K562 (cell line): ENCODE results near the gene TAGLN3. TPM values are rescaled to one million over a fixed set of nuclear protein-coding genes. Genes with fewer than 3 reads are reported as not detected.
"Not testable (repeated sequence)": the region's sequence is repeated elsewhere in the genome, so short reads cannot be mapped to it uniquely, and the experiment has no call there.

Source experiments
- ATAC-seq: fragments of 200-7000 bp; cut with Tn5 transposase; 3 replicates; pipeline ENCODE4 v1.9.1; 2020; ENCODE audit warnings: moderate library complexity
- BruUV-seq: library from RNA; stranded (reverse); fragments of 400-500 nt; replicated peaks from 2 replicates; lab custom pipeline; 2021; lab: Mats Ljungman, UMichigan
- CTCF ChIA-PET: fragments of 300-600 bp; formaldehyde crosslinking; extraction: SDS; loops from one replicate; lab custom pipeline; 2021; ENCODE audit warnings: low intra/inter-chr PET ratio; lab: Yijun Ruan, JAX
- POLR2A ChIA-PET: fragments of 300-600, 350-650 bp; sonication (Branson Sonifier 250); formaldehyde crosslinking; extraction: SDS; loops from one replicate; lab custom pipeline; 2021; ENCODE audit warnings: antibody characterized with exemption, inconsistent platforms; lab: Yijun Ruan, JAX
- DNase-seq, 4 experiments: peaks; one replicate each; pipeline versions ENCODE4 v3.0.0 to v3.0.0-alpha.2; 2011 to 2018; ENCODE audit warnings: low spot score in 3 of 4, mixed read lengths in 3 of 4; ENCODE audit errors: extremely low read depth in 1 of 4
- FAIRE-seq: peaks from 2 replicates; lab custom pipeline; 2011; peaks lifted over from hg19 to GRCh38; lab: Jason Lieb, UNC
- H2AFZ ChIP-seq: 2 replicates; pipeline ENCODE4 v1.6.0; 2011; ENCODE audit warnings: low read depth, low read length, control low read depth, inconsistent platforms
- H3K27ac ChIP-seq: fragments of 200-600 bp; 3 replicates; pipeline ENCODE4 v1.8.0; 2011; ENCODE audit warnings: low read depth, mild to moderate bottlenecking, control low read depth, inconsistent platforms, low read length, moderate library complexity, mixed read lengths; ENCODE audit errors: extremely low read depth
- H3K27me3 ChIP-seq, 2 experiments: fragments of 300-600 bp in 1 of 2; 2 replicates in 1 of 2; 3 replicates in 1 of 2; pipeline versions ENCODE4 v1.6.0 to v1.8.0; 2011; ENCODE audit warnings: inconsistent platforms in 2 of 2, low read length in 2 of 2, mild to moderate bottlenecking in 1 of 2, mixed read lengths in 1 of 2, moderate library complexity in 1 of 2; ENCODE audit not compliant: control insufficient read depth in 2 of 2, insufficient read depth in 2 of 2
- H3K36me3 ChIP-seq: fragments of 300-600 bp; 3 replicates; pipeline ENCODE4 v1.8.0; 2011; ENCODE audit warnings: mild to moderate bottlenecking, low read length, inconsistent platforms; ENCODE audit not compliant: control insufficient read depth, insufficient read depth
- H3K4me1 ChIP-seq, 2 experiments: fragments of 200-600 bp in 1 of 2; replicated peaks in 1 of 2; 2 replicates in 1 of 2; 3 replicates in 1 of 2; pipeline versions ENCODE4 v1.5.1 to v1.8.0; 2011; ENCODE audit warnings: inconsistent platforms in 2 of 2, low read length in 2 of 2, mild to moderate bottlenecking in 1 of 2, mixed read lengths in 1 of 2, moderate library complexity in 1 of 2; ENCODE audit not compliant: control insufficient read depth in 2 of 2, insufficient read depth in 2 of 2
- H3K4me2 ChIP-seq: 2 replicates; pipeline ENCODE4 v1.6.1; 2011; ENCODE audit warnings: low read length, control low read depth, inconsistent platforms, mixed read lengths; ENCODE audit not compliant: insufficient read depth
- H3K4me3 ChIP-seq: fragments of 200-600 bp; sonication (generic), shearing (Covaris generic); 2 replicates; pipeline ENCODE4 v1.5.1; 2016; ENCODE audit warnings: control low read depth, inconsistent platforms
- H3K79me2 ChIP-seq: fragments of 200-600 bp; 3 replicates; pipeline ENCODE4 v1.8.0; 2011; ENCODE audit warnings: low read length, inconsistent platforms; ENCODE audit not compliant: control insufficient read depth, insufficient read depth
- H3K9ac ChIP-seq, 2 experiments: 2 replicates each; pipeline versions ENCODE4 v1.6.0 to v1.6.1; 2011; ENCODE audit warnings: low read depth in 2 of 2, low read length in 2 of 2, control low read depth in 1 of 2, inconsistent platforms in 1 of 2, mild to moderate bottlenecking in 1 of 2, mixed read lengths in 1 of 2; ENCODE audit not compliant: insufficient read depth in 1 of 2
- H3K9me1 ChIP-seq: one replicate; pipeline ENCODE4 v1.6.0; 2011; ENCODE audit warnings: inconsistent platforms, mild to moderate bottlenecking, low read length, moderate library complexity; ENCODE audit not compliant: control insufficient read depth, insufficient read depth
- H3K9me3 ChIP-seq: replicated peaks from 2 replicates; pipeline ENCODE4 v1.5.1; 2011; ENCODE audit warnings: low read depth, low read length, inconsistent platforms; ENCODE audit not compliant: control insufficient read depth, insufficient read depth
- H4K20me1 ChIP-seq: replicated peaks from 2 replicates; pipeline ENCODE4 v1.6.1; 2011; ENCODE audit warnings: low read length, inconsistent platforms, mixed read lengths; ENCODE audit not compliant: control insufficient read depth, insufficient read depth
- ETV6 ChIP-seq, 3 experiments: fragments of 150-350 bp in 1 of 3; sonication (generic) in 1 of 3; formaldehyde crosslinking in 1 of 3; IDR thresholded peaks; 2 replicates each; pipeline versions ENCODE4 v1.6.1 to v1.8.0; 2014 to 2022; ENCODE audit warnings: borderline replicate concordance in 2 of 3, low read depth in 2 of 3, antibody characterized with exemption in 1 of 3, low read length in 1 of 3, mild to moderate bottlenecking in 1 of 3, missing genetic modification reagents in 1 of 3
- GABPB1 ChIP-seq: sonication (generic); formaldehyde crosslinking; IDR thresholded peaks from 2 replicates; pipeline ENCODE4 v1.8.0; 2022; ENCODE audit warnings: mild to moderate bottlenecking, missing genetic modification reagents
- HDAC1 ChIP-seq, 2 experiments: fragments of 450-650 bp; IDR thresholded peaks; 2 replicates each; pipeline ENCODE4 v1.6.1; 2016 to 2017; ENCODE audit warnings: inconsistent platforms in 1 of 2, mild to moderate bottlenecking in 1 of 2, moderate library complexity in 1 of 2
- OTX1 ChIP-seq: fragments of 450-650 bp; formaldehyde crosslinking; IDR thresholded peaks from 2 replicates; pipeline ENCODE4 v1.4.0; 2022; ENCODE audit warnings: mild to moderate bottlenecking
- PRMT5 ChIP-seq: sonication (generic); formaldehyde crosslinking; IDR thresholded peaks from 2 replicates; pipeline ENCODE4 v1.5.0; 2020; ENCODE audit warnings: missing genetic modification reagents
- ZNF444 ChIP-seq: fragments of 250-450 bp; sonication (Bioruptor Pico); IDR thresholded peaks from 2 replicates; pipeline ENCODE4 v1.4.0; 2020; ENCODE audit warnings: mild to moderate bottlenecking, moderate library complexity
- ZNF780A ChIP-seq: fragments of 250-450 bp; sonication (Bioruptor Pico); IDR thresholded peaks from 2 replicates; pipeline ENCODE4 v1.5.0; 2021; ENCODE audit warnings: mild to moderate bottlenecking
- WGBS: fragments of 100-300 bp; shearing (Covaris generic); methylation state at CpG from one replicate; pipeline ENCODE4 v1.1.6; 2016; ENCODE audit warnings: low coverage, mixed read lengths; ENCODE audit not compliant: insufficient coverage; ENCODE audit errors: missing lambda C conversion rate; 5-methylcytosine and 5-hydroxymethylcytosine counted together
- in situ Hi-C: fragments of 300-500 bp; cut with MboI; formaldehyde crosslinking; loops from 4 replicates; pipeline ENCODE4 v1.15.0; 2018; ENCODE audit warnings: inconsistent platforms, mixed read lengths
- intact Hi-C: fragments of 100-400 bp; cut with micrococcal nuclease; formaldehyde crosslinking; loops from 2 replicates; pipeline ENCODE4 v1.14.2; 2022
- polyA plus RNA-seq, 8 experiments: library from polyadenylated mRNA; depleted of rRNA in 4 of 8; stranded (reverse) in 5 of 8; unstranded in 3 of 8; fragments of >200 nt; fragmentation: Nextera tagmentation in 2 of 8; fragmentation: Illumina TruSeq in 1 of 8; extraction: Ambion mirVana in 2 of 8; extraction: Trizol in 1 of 8; gene quantifications; 2 replicates each; pipeline versions ENCODE4 v1.2.1 to v1.2.3, GENCODE V29; 2011 to 2014; ENCODE audit warnings: inconsistent platforms in 1 of 8, missing spikeins in 1 of 8
- total RNA-seq, 7 experiments: library from RNA; depleted of rRNA in 6 of 7; stranded (reverse); fragments of >200 nt in 6 of 7; fragmentation: Illumina TruSeq in 2 of 7; extraction: Trizol in 2 of 7; gene quantifications; 2 replicates each; pipeline versions ENCODE4 v1.2.1 to v1.2.3, GENCODE V29; 2011 to 2021; ENCODE audit warnings: low replicate concordance in 1 of 7
- TF ChIP-seq, protein P1 (sequence below): sonication (generic); formaldehyde crosslinking; IDR thresholded peaks from 2 replicates; pipeline ENCODE4 v1.4.0; 2020; ENCODE audit warnings: mild to moderate bottlenecking, missing genetic modification reagents
- TF ChIP-seq, protein P2 (sequence below): fragments of 250-450 bp; sonication (Bioruptor Pico); IDR thresholded peaks from 2 replicates; pipeline ENCODE4 v1.5.0; 2022; ENCODE audit warnings: mild to moderate bottlenecking
- TF ChIP-seq, protein P3 (sequence below): fragments of 250-450 bp; sonication (Bioruptor Pico); IDR thresholded peaks from 2 replicates; pipeline ENCODE4 v1.5.1; 2021; ENCODE audit warnings: mild to moderate bottlenecking

The TAGLN3 gene
- total and polyA plus RNA-seq, 9 of the 15 experiments (the other 6 are each of a cell fraction or from before 2014, with no cell fraction given): 0.06 TPM; not detected in 7

DNA sequence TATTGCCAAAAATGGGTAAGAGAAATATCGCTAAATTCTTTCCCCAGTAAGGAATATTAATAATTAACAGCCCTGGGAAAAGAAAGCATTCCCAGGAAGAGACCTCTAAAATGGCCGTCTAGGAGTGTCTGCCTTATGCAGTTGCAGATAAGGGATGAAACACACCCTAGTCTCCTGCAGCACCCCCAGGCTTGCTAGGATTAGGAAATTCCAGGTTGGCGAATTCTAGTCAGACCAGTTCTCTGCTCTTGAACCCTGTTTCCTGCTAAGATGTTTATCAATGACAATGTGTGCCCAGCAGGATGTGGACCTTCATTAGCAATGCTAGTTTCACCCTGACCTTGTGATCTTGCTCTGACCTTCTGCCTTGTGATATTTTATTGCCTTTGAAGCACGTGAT, 38.5 kb downstream of the TAGLN3 start:
- WGBS: 3% methylated on average over 4 of the region's 4 CpGs

DNA sequence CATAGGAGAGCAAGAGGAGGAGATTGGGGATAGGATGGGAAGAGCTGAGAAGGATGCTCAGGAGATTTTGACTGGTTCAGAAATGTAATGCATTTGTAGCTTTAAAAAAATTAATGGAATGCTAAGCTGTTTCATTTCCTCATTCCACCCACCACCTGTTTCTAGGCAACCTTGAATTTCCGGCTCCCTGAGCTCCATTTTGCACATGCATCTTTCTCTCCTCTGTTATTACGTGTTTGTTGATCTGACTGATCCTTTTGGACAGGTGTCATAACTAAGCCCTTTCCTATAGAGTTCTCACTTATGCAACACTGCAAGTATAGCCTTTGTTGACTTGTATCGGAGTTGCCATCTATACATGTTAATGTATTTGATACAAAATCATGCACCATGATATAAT, 40.1 kb downstream of the TAGLN3 start:
- Histone ChIP-seq H3K9me3 (no peaks in the 10 kb centered on the region), H3K36me3 (no peaks in the 10 kb centered on the region), H3K9me1 (no peaks in the 10 kb centered on the region), H3K4me3 (no peak overlapping the region), H3K9ac (no peak overlapping the region), H3K79me2 (no peaks in the 10 kb centered on the region), H3K27ac (no peak overlapping the region), H2AFZ (no peak overlapping the region), H3K4me1 (no peaks in the 10 kb centered on the region), H3K27me3 (no peaks in the 10 kb centered on the region; a peak in 1 of 5 replicates), H3K4me2 (no peak overlapping the region), H4K20me1 (no peaks in the 10 kb centered on the region)
- no TSS peak for BruUV-seq
- no peak for ATAC-seq
- intact Hi-C loops (no loop called here), in situ Hi-C loops (no loop called here)
- FAIRE-seq: no peak
- CTCF ChIA-PET: no interaction called here
- DNase-seq: no peak
- POLR2A ChIA-PET: no interaction called here
- WGBS: 3% methylated on average over 3 of the region's 3 CpGs
- TF ChIP-seq GABPB1 (CRISPR knock-in tag) (no peak), ZNF444 (no peak), ZNF780A (CRISPR knock-in tag) (no peak), PRMT5 (no peak), OTX1 (CRISPR knock-in tag) (no peak), ETV6 (IDR thresholded peaks at IDR 0.05; ENCODE audit: borderline replicate concordance in 1 of 2, low read depth in 2 of 2, low read length in 1 of 2) (no peak), ETV6 (CRISPR knock-in tag; IDR thresholded peaks at IDR 0.05; ENCODE audit: borderline replicate concordance) (no peak), HDAC1 (IDR thresholded peaks at IDR 0.05) (no peak)
- TF ChIP-seq, protein P1, sequence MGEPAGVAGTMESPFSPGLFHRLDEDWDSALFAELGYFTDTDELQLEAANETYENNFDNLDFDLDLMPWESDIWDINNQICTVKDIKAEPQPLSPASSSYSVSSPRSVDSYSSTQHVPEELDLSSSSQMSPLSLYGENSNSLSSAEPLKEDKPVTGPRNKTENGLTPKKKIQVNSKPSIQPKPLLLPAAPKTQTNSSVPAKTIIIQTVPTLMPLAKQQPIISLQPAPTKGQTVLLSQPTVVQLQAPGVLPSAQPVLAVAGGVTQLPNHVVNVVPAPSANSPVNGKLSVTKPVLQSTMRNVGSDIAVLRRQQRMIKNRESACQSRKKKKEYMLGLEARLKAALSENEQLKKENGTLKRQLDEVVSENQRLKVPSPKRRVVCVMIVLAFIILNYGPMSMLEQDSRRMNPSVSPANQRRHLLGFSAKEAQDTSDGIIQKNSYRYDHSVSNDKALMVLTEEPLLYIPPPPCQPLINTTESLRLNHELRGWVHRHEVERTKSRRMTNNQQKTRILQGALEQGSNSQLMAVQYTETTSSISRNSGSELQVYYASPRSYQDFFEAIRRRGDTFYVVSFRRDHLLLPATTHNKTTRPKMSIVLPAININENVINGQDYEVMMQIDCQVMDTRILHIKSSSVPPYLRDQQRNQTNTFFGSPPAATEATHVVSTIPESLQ (CRISPR knock-in tag): no peak
- TF ChIP-seq, protein P2, sequence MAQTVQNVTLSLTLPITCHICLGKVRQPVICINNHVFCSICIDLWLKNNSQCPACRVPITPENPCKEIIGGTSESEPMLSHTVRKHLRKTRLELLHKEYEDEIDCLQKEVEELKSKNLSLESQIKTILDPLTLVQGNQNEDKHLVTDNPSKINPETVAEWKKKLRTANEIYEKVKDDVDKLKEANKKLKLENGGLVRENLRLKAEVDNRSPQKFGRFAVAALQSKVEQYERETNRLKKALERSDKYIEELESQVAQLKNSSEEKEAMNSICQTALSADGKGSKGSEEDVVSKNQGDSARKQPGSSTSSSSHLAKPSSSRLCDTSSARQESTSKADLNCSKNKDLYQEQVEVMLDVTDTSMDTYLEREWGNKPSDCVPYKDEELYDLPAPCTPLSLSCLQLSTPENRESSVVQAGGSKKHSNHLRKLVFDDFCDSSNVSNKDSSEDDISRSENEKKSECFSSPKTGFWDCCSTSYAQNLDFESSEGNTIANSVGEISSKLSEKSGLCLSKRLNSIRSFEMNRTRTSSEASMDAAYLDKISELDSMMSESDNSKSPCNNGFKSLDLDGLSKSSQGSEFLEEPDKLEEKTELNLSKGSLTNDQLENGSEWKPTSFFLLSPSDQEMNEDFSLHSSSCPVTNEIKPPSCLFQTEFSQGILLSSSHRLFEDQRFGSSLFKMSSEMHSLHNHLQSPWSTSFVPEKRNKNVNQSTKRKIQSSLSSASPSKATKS (CRISPR knock-in tag): no peak
- TF ChIP-seq, protein P3, sequence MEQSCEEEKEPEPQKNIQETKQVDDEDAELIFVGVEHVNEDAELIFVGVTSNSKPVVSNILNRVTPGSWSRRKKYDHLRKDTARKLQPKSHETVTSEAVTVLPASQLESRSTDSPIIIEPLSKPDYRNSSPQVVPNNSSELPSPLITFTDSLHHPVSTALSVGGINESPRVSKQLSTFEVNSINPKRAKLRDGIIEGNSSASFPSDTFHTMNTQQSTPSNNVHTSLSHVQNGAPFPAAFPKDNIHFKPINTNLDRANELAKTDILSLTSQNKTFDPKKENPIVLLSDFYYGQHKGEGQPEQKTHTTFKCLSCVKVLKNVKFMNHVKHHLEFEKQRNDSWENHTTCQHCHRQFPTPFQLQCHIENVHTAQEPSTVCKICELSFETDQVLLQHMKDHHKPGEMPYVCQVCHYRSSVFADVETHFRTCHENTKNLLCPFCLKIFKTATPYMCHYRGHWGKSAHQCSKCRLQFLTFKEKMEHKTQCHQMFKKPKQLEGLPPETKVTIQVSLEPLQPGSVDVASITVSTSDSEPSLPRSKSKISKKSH (CRISPR knock-in tag): no peak

More for the DNA sequence above, 38.5 kb downstream of the TAGLN3 start:
- H3K9me3 ChIP-seq, DNase-seq, in situ Hi-C loops, H3K4me2 ChIP-seq, H3K9ac ChIP-seq, H3K36me3 ChIP-seq, CTCF ChIA-PET, ATAC-seq, H3K27me3 ChIP-seq, H3K9me1 ChIP-seq, H3K79me2 ChIP-seq, H4K20me1 ChIP-seq, H3K4me1 ChIP-seq, H3K27ac ChIP-seq, FAIRE-seq, BruUV-seq, H3K4me3 ChIP-seq, H2AFZ ChIP-seq, POLR2A ChIA-PET, intact Hi-C loops: not testable (repeated sequence)
